ENCODE measurements around the gene HSPG2.

DNA sequence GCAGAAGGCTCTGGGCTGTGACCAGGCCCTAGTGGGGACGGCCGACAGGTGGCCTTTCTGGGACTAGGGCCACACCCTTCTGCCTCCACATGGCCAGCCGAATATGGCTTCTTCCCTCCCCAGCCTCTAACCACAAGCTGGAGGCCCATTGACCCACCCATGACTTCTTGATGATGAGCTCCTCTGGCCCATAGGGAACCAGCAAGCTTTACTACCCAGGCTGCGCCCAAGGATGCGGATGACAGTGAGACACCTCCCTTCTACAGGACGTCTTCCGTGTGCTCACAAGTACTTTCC, 84.0 kb downstream of the HSPG2 start:
- TF ChIP-seq EZH2 (IDR thresholded peaks at IDR 0.05; ENCODE audit: borderline replicate concordance, insufficient read depth, low read depth, low read length, poor library complexity, severe bottlenecking): no peak
- TF ChIP-seq, protein P1, sequence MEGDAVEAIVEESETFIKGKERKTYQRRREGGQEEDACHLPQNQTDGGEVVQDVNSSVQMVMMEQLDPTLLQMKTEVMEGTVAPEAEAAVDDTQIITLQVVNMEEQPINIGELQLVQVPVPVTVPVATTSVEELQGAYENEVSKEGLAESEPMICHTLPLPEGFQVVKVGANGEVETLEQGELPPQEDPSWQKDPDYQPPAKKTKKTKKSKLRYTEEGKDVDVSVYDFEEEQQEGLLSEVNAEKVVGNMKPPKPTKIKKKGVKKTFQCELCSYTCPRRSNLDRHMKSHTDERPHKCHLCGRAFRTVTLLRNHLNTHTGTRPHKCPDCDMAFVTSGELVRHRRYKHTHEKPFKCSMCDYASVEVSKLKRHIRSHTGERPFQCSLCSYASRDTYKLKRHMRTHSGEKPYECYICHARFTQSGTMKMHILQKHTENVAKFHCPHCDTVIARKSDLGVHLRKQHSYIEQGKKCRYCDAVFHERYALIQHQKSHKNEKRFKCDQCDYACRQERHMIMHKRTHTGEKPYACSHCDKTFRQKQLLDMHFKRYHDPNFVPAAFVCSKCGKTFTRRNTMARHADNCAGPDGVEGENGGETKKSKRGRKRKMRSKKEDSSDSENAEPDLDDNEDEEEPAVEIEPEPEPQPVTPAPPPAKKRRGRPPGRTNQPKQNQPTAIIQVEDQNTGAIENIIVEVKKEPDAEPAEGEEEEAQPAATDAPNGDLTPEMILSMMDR (IDR thresholded peaks at IDR 0.05): no peak

All from B cell (primary cell).